ENCODE measurements around the gene OR2M5.

DNA sequence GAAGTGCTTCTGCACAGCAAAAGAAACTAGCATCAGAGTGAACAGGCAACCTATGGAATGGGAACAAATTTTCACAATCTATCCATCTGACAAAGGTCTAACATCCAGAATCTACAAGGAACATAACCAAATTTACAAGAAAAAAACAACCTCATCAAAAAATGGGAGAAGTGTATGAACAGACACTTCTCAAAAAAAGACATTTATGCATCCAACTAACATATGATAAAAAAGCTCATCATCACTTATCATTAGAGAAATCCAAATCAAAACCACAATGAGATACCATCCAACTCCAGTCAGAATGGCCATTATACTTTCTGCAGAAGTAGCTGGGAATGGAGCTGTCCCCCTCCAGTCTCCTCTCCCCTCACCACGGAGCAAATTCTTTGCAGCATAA is 49.2 kb downstream of the OR2M5 start:
- TF ChIP-seq CTCF (IDR thresholded peaks at IDR 0.05) (no peak), POLR2A (IDR thresholded peaks at IDR 0.05) (no peak)

All from lower leg skin (tissue), 3 donors.